Measurements from ENCODE around the gene WWOX. TPM values are rescaled to one million over a fixed set of nuclear protein-coding genes. Genes with fewer than 3 reads are reported as not detected.

Gene WWOX
- total and polyA plus RNA-seq, 2 of the 8 experiments (the other 6 are each of a cell fraction or from before 2014, with no cell fraction given) = 5.4 to 16.7 TPM

DNA sequence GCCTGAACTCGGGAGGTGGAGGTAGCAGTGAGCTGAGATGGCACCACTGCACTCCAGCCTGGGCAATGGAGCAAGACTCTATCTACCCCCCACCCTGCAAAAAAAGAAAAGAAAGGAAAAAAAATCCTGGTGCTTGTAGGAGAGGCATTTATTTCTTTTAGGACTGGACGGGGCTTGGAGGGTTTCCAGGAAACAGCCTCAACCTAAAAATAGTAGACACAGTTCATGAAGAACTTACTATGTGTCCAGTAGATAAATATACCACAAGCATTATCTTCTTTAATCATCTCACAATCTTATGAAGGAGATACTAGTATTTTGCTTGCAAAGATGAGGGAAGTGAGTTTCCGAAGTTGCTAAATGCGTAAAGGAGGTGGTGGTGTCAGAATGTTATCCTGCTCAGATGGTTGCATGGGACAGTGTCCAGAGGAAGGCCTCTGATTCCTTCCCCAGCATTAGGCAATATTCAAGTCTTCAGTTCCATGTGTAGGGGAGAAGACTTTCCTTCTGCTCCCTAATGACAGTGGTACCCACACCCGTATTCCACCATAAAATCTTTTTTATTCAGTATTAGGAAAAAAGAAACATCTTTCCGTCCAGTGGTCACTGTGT, 263.2 kb downstream of the WWOX start:
- Histone ChIP-seq H2BK15ac (ENCODE audit: low read length) (no peak overlapping the region), H2BK120ac (replicated peaks; ENCODE audit: low read depth, low read length) (no peak overlapping the region), H4K20me1 (replicated peaks in 1 of 2; ENCODE audit: control insufficient read depth in 1 of 2, insufficient read depth in 2 of 2, low read length in 2 of 2) (no peaks in the 10 kb centered on the region), H3K27me3 (replicated peaks in 1 of 4; ENCODE audit: control insufficient read depth in 3 of 4, extremely low read depth in 1 of 4, insufficient read depth in 3 of 4, low read length in 3 of 4) (no peaks in the 10 kb centered on the region), H2AK5ac (ENCODE audit: low read depth, low read length) (no peak overlapping the region), H3K79me1 (ENCODE audit: low read depth, low read length) (no peaks in the 10 kb centered on the region), H3K23ac (ENCODE audit: insufficient read length) (no peak overlapping the region), H3K36me3 (ENCODE audit: control insufficient read depth in 2 of 4, insufficient read depth in 4 of 4, low read length in 3 of 4) (no peaks in the 10 kb centered on the region), H3K14ac (ENCODE audit: insufficient read length) (no peak overlapping the region), H2BK5ac (ENCODE audit: low read depth, low read length) (no peak overlapping the region), H3K79me2 (ENCODE audit: control insufficient read depth in 1 of 2, insufficient read depth in 2 of 2, low read length in 2 of 2) (no peaks in the 10 kb centered on the region), H4K8ac (ENCODE audit: extremely low read depth, insufficient read depth, low read length) (no peak overlapping the region), H4K5ac (ENCODE audit: insufficient read length, low read depth, low read length) (no peak overlapping the region), H3K9ac (replicated peaks in 1 of 4; ENCODE audit: extremely low read depth in 1 of 4, low read depth in 3 of 4, low read length in 3 of 4) (no peak overlapping the region), H3K4me1 (replicated peaks in 1 of 4; ENCODE audit: control insufficient read depth in 3 of 4, insufficient read depth in 4 of 4, low read length in 3 of 4) (no peaks in the 10 kb centered on the region), H2AFZ (ENCODE audit: low read length) (no peak overlapping the region), H3K23me2 (ENCODE audit: low read depth, low read length) (no peaks in the 10 kb centered on the region), H2BK20ac (ENCODE audit: low read length) (0 out of 2 replicates have a peak overlapping the region, but pooled peaks have one; percentile 35), H3K4me2 (ENCODE audit: insufficient read depth in 1 of 2, low read depth in 2 of 2, low read length in 2 of 2) (no peak overlapping the region), H3K4ac (replicated peaks; ENCODE audit: insufficient read length, low read depth, low read length) (no peak overlapping the region), H3K18ac (ENCODE audit: extremely low read depth, low read length) (no peak overlapping the region), H3K27ac (ENCODE audit: low read depth, low read length) (no peak overlapping the region), H3K56ac (replicated peaks; ENCODE audit: insufficient read length, low read depth, low read length) (no peak overlapping the region), H3K9me3 (ENCODE audit: insufficient read depth in 2 of 2, low read depth in 1 of 2, low read length in 1 of 2) (no peaks in the 10 kb centered on the region), H2BK12ac (ENCODE audit: low read depth, low read length) (no peak overlapping the region), H4K91ac (replicated peaks; ENCODE audit: insufficient read length, low read length) (no peak overlapping the region), H3K4me3 (ENCODE audit: extremely low read depth in 1 of 4, insufficient read depth in 2 of 4, low read depth in 3 of 4, low read length in 4 of 4) (no peak overlapping the region)
- FAIRE-seq (no peak), DNase-seq (ENCODE audit: low read depth in 1 of 2, low spot score in 2 of 2) (no peak)
- WGBS, 2 experiments (ENCODE audit: extremely low coverage in 1 of 2, insufficient coverage in 1 of 2, insufficient read length in 1 of 2, insufficient replicate concordance in 2 of 2, low coverage in 1 of 2, low lambda C conversion rate in 2 of 2, missing lambda C conversion rate in 1 of 2) = 99% methylated on average over 6 of the region's 6 CpGs; no CpG with 5 or more reads in 1 of the 2 experiments
- no peak for TF ChIP-seq CTCF (IDR thresholded peaks at IDR 0.05; ENCODE audit: control extremely low read depth in 1 of 3, insufficient read depth in 1 of 3, low read depth in 1 of 3, low read length in 3 of 3)
- TF ChIP-seq BRCA1 (IDR thresholded peaks at IDR 0.05; ENCODE audit: low read depth, low read length) = no peak
- CTCF ChIA-PET (ENCODE audit: partially characterized antibody) = interaction anchor here (1.6 kb wide), 1 partner anchor 13 kb away, joined by 3 read pairs; no protein-coding TSS in a partner anchor
- POLR2A ChIA-PET (ENCODE audit: partially characterized antibody) = no interaction called here

All from H1 (cell line).